PFSK-1 (cell line): Measurements from ENCODE around the gene ENTPD1.

Experiments
- FOXP2 ChIP-seq: optimal IDR thresholded peaks from 2 replicates; pipeline ENCODE3; 2011; ENCODE audit warnings: borderline replicate concordance, control low read depth, inconsistent platforms; ENCODE audit not compliant: insufficient read depth; ENCODE audit errors: extremely low read length, extremely low read depth
- POLR2AphosphoS5 ChIP-seq: IDR thresholded peaks from 2 replicates; pipeline ENCODE4 v1.6.1; 2012; ENCODE audit warnings: low read depth, mild to moderate bottlenecking, control low read depth, low read length, moderate library complexity
- REST ChIP-seq, 2 experiments: IDR thresholded peaks; 2 replicates each; pipeline versions ENCODE4 v1.6.1 to v1.8.0; 2011 to 2012; ENCODE audit warnings: low read depth in 2 of 2, low read length in 2 of 2, control low read depth in 1 of 2, inconsistent platforms in 1 of 2, mild to moderate bottlenecking in 1 of 2, moderate library complexity in 1 of 2; ENCODE audit not compliant: insufficient read depth in 1 of 2
- SIN3A ChIP-seq: IDR thresholded peaks from 2 replicates; pipeline ENCODE4 v1.6.1; 2012; ENCODE audit warnings: mild to moderate bottlenecking, low read length, moderate library complexity, borderline replicate concordance; ENCODE audit not compliant: insufficient read depth
- TAF1 ChIP-seq: IDR thresholded peaks from 2 replicates; pipeline ENCODE4 v1.6.1; 2012; ENCODE audit warnings: low read length, control low read depth, borderline replicate concordance; ENCODE audit not compliant: insufficient read depth

GRCh38 chr10:95840121-95840520, 84.2 kb downstream of the ENTPD1 start:
- TF ChIP-seq REST (IDR thresholded peaks at IDR 0.05; ENCODE audit: insufficient read depth in 1 of 2, low read depth in 2 of 2, low read length in 2 of 2) (no peak), TAF1 (no peak), POLR2AphosphoS5 (no peak), FOXP2 (no peak), SIN3A (no peak)
